GM19438 (cell line): ENCODE data around the gene AMPH.

Experiments used
- ATAC-seq: cut with Tn5 transposase; IDR thresholded peaks from one replicate; pipeline ENCODE4 v1.9.1; 2021; ENCODE audit warnings: low read depth; ENCODE audit not compliant: unreplicated experiment

AMPH gene

GRCh38 chr7:38477333-38477732 is 153.8 kb downstream of the AMPH start:
- ATAC-seq = no peak

GRCh38 chr7:38476764-38477163 is 154.4 kb downstream of the AMPH start:
- no peak for ATAC-seq

GRCh38 chr7:38465956-38466355 is 165.2 kb downstream of the AMPH start:
- ATAC-seq = no peak

GRCh38 chr7:38463277-38464225 is 167.6 kb downstream of the AMPH start:
- peak; percentile 95 for ATAC-seq

GRCh38 chr7:38462819-38463218 is 168.4 kb downstream of the AMPH start:
- no peak for ATAC-seq

- no peak for ATAC-seq
Measured at GRCh38 chr7:38461887-38462286, 169.3 kb downstream of the AMPH start.

GRCh38 chr7:38453826-38454225 is 177.3 kb downstream of the AMPH start:
- ATAC-seq = no peak

GRCh38 chr7:38453168-38453567 is 178.0 kb downstream of the AMPH start:
- no peak for ATAC-seq

- ATAC-seq = no peak
Measured at GRCh38 chr7:38452681-38453108, 178.5 kb downstream of the AMPH start.

- no peak for ATAC-seq
Measured at GRCh38 chr7:38451840-38452239, 179.3 kb downstream of the AMPH start.

GRCh38 chr7:38448584-38449234 is 182.5 kb downstream of the AMPH start:
- ATAC-seq = no peak

GRCh38 chr7:38448054-38448453 is 183.1 kb downstream of the AMPH start:
- no peak for ATAC-seq

- no peak for ATAC-seq
Measured at GRCh38 chr7:38438970-38439369, 192.2 kb downstream of the AMPH start.

- no peak for ATAC-seq
Measured at GRCh38 chr7:38432671-38433070, 198.5 kb downstream of the AMPH start.

GRCh38 chr7:38432080-38432479 is 199.1 kb downstream of the AMPH start:
- ATAC-seq = no peak

GRCh38 chr7:38429057-38429456 is 202.1 kb downstream of the AMPH start:
- ATAC-seq = no peak

GRCh38 chr7:38428041-38428440 is 203.1 kb downstream of the AMPH start:
- ATAC-seq = no peak

- no peak for ATAC-seq
Measured at GRCh38 chr7:38427279-38427955, 203.8 kb downstream of the AMPH start.

- ATAC-seq = no peak
Measured at GRCh38 chr7:38425509-38425908, 205.7 kb downstream of the AMPH start.

- ATAC-seq = no peak
Measured at GRCh38 chr7:38424750-38425463, 206.3 kb downstream of the AMPH start.

GRCh38 chr7:38413784-38414183 is 217.4 kb downstream of the AMPH start:
- ATAC-seq = no peak
